GM21526 (cell line): ENCODE measurements around the gene NFKBIE.

ENCODE experiments used
- ATAC-seq: cut with Tn5 transposase; IDR thresholded peaks from one replicate; pipeline ENCODE4 v1.9.1; 2021; ENCODE audit warnings: moderate library complexity; ENCODE audit not compliant: unreplicated experiment, low FRiP score

The NFKBIE gene

GRCh38 chr6:44217332-44218143 lies 47.8 kb downstream of the NFKBIE start:
- ATAC-seq = no peak

- no peak for ATAC-seq
Measured at GRCh38 chr6:44216677-44217331, 48.5 kb downstream of the NFKBIE start, which contains the start of gene MYMX. Gene MYMX (plus strand): TSS chr6:44216926. CDS start chr6:44217472, 546 bp downstream.

GRCh38 chr6:44214307-44214706 lies 51.0 kb downstream of the NFKBIE start:
- ATAC-seq = no peak

GRCh38 chr6:44211284-44211683 lies 54.1 kb downstream of the NFKBIE start:
- ATAC-seq = no peak
